CD4-positive, alpha-beta T cell treated with Interleukin-21 for 1 hour (primary cell): Measurements from ENCODE around the gene HYDIN.

Experiments used
- DNase-seq: peaks from one replicate; pipeline ENCODE4 v3.0.0-alpha.2; 2020

The HYDIN gene

GRCh38 chr16:70781800-70782199 is 448.7 kb downstream of the HYDIN start:
- no peak for DNase-seq

GRCh38 chr16:70780546-70780945 is 450.0 kb downstream of the HYDIN start:
- no peak for DNase-seq

- DNase-seq, result no peak
Observed at GRCh38 chr16:70779361-70779760, 451.2 kb downstream of the HYDIN start.

GRCh38 chr16:70778901-70779309 is 451.6 kb downstream of the HYDIN start:
- DNase-seq, result no peak

GRCh38 chr16:70777973-70778406 is 452.5 kb downstream of the HYDIN start:
- DNase-seq, result no peak

GRCh38 chr16:70777496-70777895 is 453.0 kb downstream of the HYDIN start:
- no peak for DNase-seq

GRCh38 chr16:70775399-70775798 is 455.1 kb downstream of the HYDIN start:
- no peak for DNase-seq

- no peak for DNase-seq
Observed at GRCh38 chr16:70774261-70774660, 456.3 kb downstream of the HYDIN start.

GRCh38 chr16:70772493-70772892 is 458.0 kb downstream of the HYDIN start:
- DNase-seq, result no peak

- peak; percentile 40 for DNase-seq
Observed at GRCh38 chr16:70770626-70771552, 459.6 kb downstream of the HYDIN start.

GRCh38 chr16:70770291-70770625 is 460.3 kb downstream of the HYDIN start:
- DNase-seq, result no peak

- no peak for DNase-seq
Observed at GRCh38 chr16:70769761-70770160, 460.8 kb downstream of the HYDIN start.

GRCh38 chr16:70769131-70769530 is 461.4 kb downstream of the HYDIN start:
- no peak for DNase-seq

- no peak for DNase-seq
Observed at GRCh38 chr16:70768203-70768580, 462.3 kb downstream of the HYDIN start.

GRCh38 chr16:70767377-70768202 is 462.9 kb downstream of the HYDIN start:
- no peak for DNase-seq

GRCh38 chr16:70766658-70767057 is 463.9 kb downstream of the HYDIN start:
- no peak for DNase-seq

- no peak for DNase-seq
Observed at GRCh38 chr16:70766176-70766575, 464.3 kb downstream of the HYDIN start.

GRCh38 chr16:70765491-70765890 is 465.0 kb downstream of the HYDIN start:
- no peak for DNase-seq

GRCh38 chr16:70764632-70765031 is 465.9 kb downstream of the HYDIN start:
- no peak for DNase-seq

GRCh38 chr16:70760221-70760620 is 470.3 kb downstream of the HYDIN start:
- no peak for DNase-seq

GRCh38 chr16:70759666-70760065 is 470.9 kb downstream of the HYDIN start:
- no peak for DNase-seq

- no peak for DNase-seq
Observed at GRCh38 chr16:70758786-70759185, 471.7 kb downstream of the HYDIN start.
